ENCODE results near the gene MR1. TPM values are rescaled to one million over a fixed set of nuclear protein-coding genes. Genes with fewer than 3 reads are reported as not detected.

MR1 gene
- total and polyA plus RNA-seq, 2 donors (not counting 1 experiment from before 2014, with no cell fraction given): 41.6 to 42.1 TPM

- no peak for TF ChIP-seq EZH2 (IDR thresholded peaks at IDR 0.05; ENCODE audit: low read length, missing control alignments)
- no peak for TF ChIP-seq CTCF (conservative IDR thresholded peaks at IDR 0.05 in 1 of 2, IDR thresholded peaks at IDR 0.05 in 1 of 2; ENCODE audit: low read depth in 1 of 2, low read length in 2 of 2)
- no peak for DNase-seq (ENCODE audit: low read depth in 2 of 2)
- H3K79me2 ChIP-seq (ENCODE audit: control insufficient read depth, insufficient read depth, low read length): no peaks in the 10 kb centered on the region
- H3K27ac ChIP-seq (ENCODE audit: insufficient read depth, low read length): no peak overlapping the region
- no peak overlapping the region for H3K4me2 ChIP-seq (ENCODE audit: extremely low read depth, insufficient read depth, low read length)
- no peaks in the 10 kb centered on the region for H4K20me1 ChIP-seq (ENCODE audit: control insufficient read depth, extremely low read depth, insufficient read depth, low read length)
- H3K4me1 ChIP-seq (ENCODE audit: control insufficient read depth, extremely low read depth, insufficient read depth, low read length): no peaks in the 10 kb centered on the region
- no peaks in the 10 kb centered on the region for H3K36me3 ChIP-seq (ENCODE audit: control insufficient read depth, insufficient read depth, low read length)
- H2AFZ ChIP-seq (ENCODE audit: low read length): no peak overlapping the region
- H3K27me3 ChIP-seq (ENCODE audit: control insufficient read depth, insufficient read depth, low read length): no peaks in the 10 kb centered on the region
- no peak overlapping the region for H3K9ac ChIP-seq (ENCODE audit: insufficient read depth, low read length)
- H3K4me3 ChIP-seq (replicated peaks in 1 of 4; ENCODE audit: control extremely low read depth in 1 of 4, insufficient read depth in 1 of 4, low read depth in 3 of 4, low read length in 4 of 4): no peak overlapping the region
- H3K9me3 ChIP-seq (ENCODE audit: control insufficient read depth, insufficient read depth, low read depth, low read length): no peaks in the 10 kb centered on the region
These were observed 15.6 kb downstream of the MR1 start for GRCh38 chr1:181049378-181049777.

- Histone ChIP-seq H3K4me2 (ENCODE audit: extremely low read depth, insufficient read depth, low read length) (no peak overlapping the region), H3K36me3 (ENCODE audit: control insufficient read depth, insufficient read depth, low read length) (no peaks in the 10 kb centered on the region), H4K20me1 (ENCODE audit: control insufficient read depth, extremely low read depth, insufficient read depth, low read length) (no peaks in the 10 kb centered on the region), H2AFZ (ENCODE audit: low read length) (no peak overlapping the region), H3K27ac (ENCODE audit: insufficient read depth, low read length) (no peak overlapping the region), H3K9me3 (ENCODE audit: control insufficient read depth, insufficient read depth, low read depth, low read length) (no peaks in the 10 kb centered on the region), H3K79me2 (ENCODE audit: control insufficient read depth, insufficient read depth, low read length) (no peaks in the 10 kb centered on the region), H3K9ac (ENCODE audit: insufficient read depth, low read length) (no peak overlapping the region), H3K4me3 (replicated peaks in 1 of 4; ENCODE audit: control extremely low read depth in 1 of 4, insufficient read depth in 1 of 4, low read depth in 3 of 4, low read length in 4 of 4) (no peak overlapping the region), H3K4me1 (ENCODE audit: control insufficient read depth, extremely low read depth, insufficient read depth, low read length) (no peaks in the 10 kb centered on the region), H3K27me3 (ENCODE audit: control insufficient read depth, insufficient read depth, low read length) (no peaks in the 10 kb centered on the region)
- DNase-seq (ENCODE audit: low read depth in 2 of 2): no peak
- no peak for TF ChIP-seq EZH2 (IDR thresholded peaks at IDR 0.05; ENCODE audit: low read length, missing control alignments)
- TF ChIP-seq CTCF (conservative IDR thresholded peaks at IDR 0.05 in 1 of 2, IDR thresholded peaks at IDR 0.05 in 1 of 2; ENCODE audit: low read depth in 1 of 2, low read length in 2 of 2): no peak
These were observed 17.1 kb downstream of the MR1 start for GRCh38 chr1:181050922-181051321.

GRCh38 chr1:181056560-181056959 is 22.8 kb downstream of the MR1 start:
- no peak overlapping the region for H3K4me3 ChIP-seq (replicated peaks in 1 of 4; ENCODE audit: control extremely low read depth in 1 of 4, insufficient read depth in 1 of 4, low read depth in 3 of 4, low read length in 4 of 4)
- H4K20me1 ChIP-seq (ENCODE audit: control insufficient read depth, extremely low read depth, insufficient read depth, low read length): no peaks in the 10 kb centered on the region
- H3K9ac ChIP-seq (ENCODE audit: insufficient read depth, low read length): no peak overlapping the region
- no peak for DNase-seq (ENCODE audit: low read depth in 2 of 2)
- no peak overlapping the region for H3K27ac ChIP-seq (ENCODE audit: insufficient read depth, low read length)
- no peaks in the 10 kb centered on the region for H3K36me3 ChIP-seq (ENCODE audit: control insufficient read depth, insufficient read depth, low read length)
- no peaks in the 10 kb centered on the region for H3K9me3 ChIP-seq (ENCODE audit: control insufficient read depth, insufficient read depth, low read depth, low read length)
- H3K27me3 ChIP-seq (ENCODE audit: control insufficient read depth, insufficient read depth, low read length): no peaks in the 10 kb centered on the region
- H3K4me2 ChIP-seq (ENCODE audit: extremely low read depth, insufficient read depth, low read length): no peak overlapping the region
- H3K4me1 ChIP-seq (ENCODE audit: control insufficient read depth, extremely low read depth, insufficient read depth, low read length): no peaks in the 10 kb centered on the region
- TF ChIP-seq CTCF (conservative IDR thresholded peaks at IDR 0.05 in 1 of 2, IDR thresholded peaks at IDR 0.05 in 1 of 2; ENCODE audit: low read depth in 1 of 2, low read length in 2 of 2): no peak
- no peak for TF ChIP-seq EZH2 (IDR thresholded peaks at IDR 0.05; ENCODE audit: low read length, missing control alignments)
- H3K79me2 ChIP-seq (ENCODE audit: control insufficient read depth, insufficient read depth, low read length): no peaks in the 10 kb centered on the region
- no peak overlapping the region for H2AFZ ChIP-seq (ENCODE audit: low read length)
